A549 (cell line): ENCODE measurements around the gene FBXO10.
"Not testable (repeated sequence)": the region's sequence is repeated elsewhere in the genome, so short reads cannot be mapped to it uniquely, and the experiment has no call there.

ENCODE experiments used
- JUN ChIP-seq, 2 experiments: fragments of >200 bp; sonication (Bioruptor Twin); formaldehyde crosslinking; IDR thresholded peaks; 2 replicates in 1 of 2; 3 replicates in 1 of 2; pipeline ENCODE4 v1.6.1; 2016 to 2017
- MAZ ChIP-seq: fragments of 150-350 bp; IDR thresholded peaks from 2 replicates; pipeline ENCODE4 v1.6.1; 2014; ENCODE audit warnings: antibody characterized with exemption, low read depth, low read length, borderline replicate concordance
- POLR2A ChIP-seq: IDR thresholded peaks from 2 replicates; pipeline ENCODE4 v1.6.1; 2012; ENCODE audit warnings: mild to moderate bottlenecking, low read length
- TF ChIP-seq, protein P1 (sequence below): fragments of 450-650 bp; IDR thresholded peaks from 2 replicates; pipeline ENCODE4 v1.6.1; 2014; ENCODE audit warnings: antibody characterized with exemption
- TF ChIP-seq, protein P2 (sequence below): fragments of 150-350 bp; IDR thresholded peaks from 2 replicates; pipeline ENCODE4 v1.6.1; 2014; ENCODE audit warnings: low read depth, mild to moderate bottlenecking, low read length
- TF ChIP-seq, protein P3 (sequence below): fragments of >200 bp; sonication (Bioruptor Twin); formaldehyde crosslinking; IDR thresholded peaks from 3 replicates; pipeline ENCODE4 v1.6.1; 2016

DNA sequence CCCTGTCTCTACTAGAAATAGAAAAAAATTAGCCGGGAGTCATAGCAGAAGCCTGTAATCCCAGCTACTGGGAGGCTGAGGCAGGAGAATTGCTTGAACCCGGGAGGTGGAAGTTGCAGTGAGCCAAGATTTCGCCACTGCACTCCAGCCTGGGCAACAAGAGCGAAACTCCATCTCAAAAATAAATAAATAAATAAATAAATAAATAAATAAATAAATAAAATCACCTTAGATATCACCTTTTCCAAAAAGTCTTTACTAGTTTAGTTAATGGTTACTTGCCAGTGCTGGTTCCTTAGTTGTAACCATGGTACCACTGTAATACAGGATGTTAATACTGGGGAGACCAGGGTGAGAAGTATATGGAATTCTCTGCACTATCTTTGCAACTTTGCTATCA, 25.9 kb upstream of the FBXO10 start:
- TF ChIP-seq JUN (IDR thresholded peaks at IDR 0.05); POLR2A; MAZ: not testable (repeated sequence)
- TF ChIP-seq, protein P1, sequence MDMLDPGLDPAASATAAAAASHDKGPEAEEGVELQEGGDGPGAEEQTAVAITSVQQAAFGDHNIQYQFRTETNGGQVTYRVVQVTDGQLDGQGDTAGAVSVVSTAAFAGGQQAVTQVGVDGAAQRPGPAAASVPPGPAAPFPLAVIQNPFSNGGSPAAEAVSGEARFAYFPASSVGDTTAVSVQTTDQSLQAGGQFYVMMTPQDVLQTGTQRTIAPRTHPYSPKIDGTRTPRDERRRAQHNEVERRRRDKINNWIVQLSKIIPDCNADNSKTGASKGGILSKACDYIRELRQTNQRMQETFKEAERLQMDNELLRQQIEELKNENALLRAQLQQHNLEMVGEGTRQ, result not testable (repeated sequence)
- TF ChIP-seq, protein P2, sequence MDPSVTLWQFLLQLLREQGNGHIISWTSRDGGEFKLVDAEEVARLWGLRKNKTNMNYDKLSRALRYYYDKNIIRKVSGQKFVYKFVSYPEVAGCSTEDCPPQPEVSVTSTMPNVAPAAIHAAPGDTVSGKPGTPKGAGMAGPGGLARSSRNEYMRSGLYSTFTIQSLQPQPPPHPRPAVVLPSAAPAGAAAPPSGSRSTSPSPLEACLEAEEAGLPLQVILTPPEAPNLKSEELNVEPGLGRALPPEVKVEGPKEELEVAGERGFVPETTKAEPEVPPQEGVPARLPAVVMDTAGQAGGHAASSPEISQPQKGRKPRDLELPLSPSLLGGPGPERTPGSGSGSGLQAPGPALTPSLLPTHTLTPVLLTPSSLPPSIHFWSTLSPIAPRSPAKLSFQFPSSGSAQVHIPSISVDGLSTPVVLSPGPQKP, result not testable (repeated sequence)
- TF ChIP-seq, protein P3, sequence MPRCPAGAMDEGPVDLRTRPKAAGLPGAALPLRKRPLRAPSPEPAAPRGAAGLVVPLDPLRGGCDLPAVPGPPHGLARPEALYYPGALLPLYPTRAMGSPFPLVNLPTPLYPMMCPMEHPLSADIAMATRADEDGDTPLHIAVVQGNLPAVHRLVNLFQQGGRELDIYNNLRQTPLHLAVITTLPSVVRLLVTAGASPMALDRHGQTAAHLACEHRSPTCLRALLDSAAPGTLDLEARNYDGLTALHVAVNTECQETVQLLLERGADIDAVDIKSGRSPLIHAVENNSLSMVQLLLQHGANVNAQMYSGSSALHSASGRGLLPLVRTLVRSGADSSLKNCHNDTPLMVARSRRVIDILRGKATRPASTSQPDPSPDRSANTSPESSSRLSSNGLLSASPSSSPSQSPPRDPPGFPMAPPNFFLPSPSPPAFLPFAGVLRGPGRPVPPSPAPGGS, result not testable (repeated sequence)
